Measurements from ENCODE around the gene KRT9. TPM values are rescaled to one million over a fixed set of nuclear protein-coding genes. Genes with fewer than 3 reads are reported as not detected.

Gene KRT9
- total RNA-seq, 2 donors from 2014 or later: not detected

GRCh38 chr17:41575336-41575735 lies 3.5 kb upstream of the KRT9 start:
- intact Hi-C loops (cut with DNase I): no loop called here
- no peak for DNase-seq
- no peak for ATAC-seq
- H3K4me3 ChIP-seq: no peak overlapping the region
- no peak overlapping the region for H3K27ac ChIP-seq
- peaks cover 5% of the 10 kb centered on the region for H3K4me1 ChIP-seq
- H3K27me3 ChIP-seq: no peaks in the 10 kb centered on the region
- TF ChIP-seq CTCF (IDR thresholded peaks at IDR 0.05) (no peak), POLR2A (IDR thresholded peaks at IDR 0.05) (no peak)
- H3K9me3 ChIP-seq: no peaks in the 10 kb centered on the region
- WGBS, 2 donors: 44 to 57% methylated on average over 3 of the region's 3 CpGs
- no peaks in the 10 kb centered on the region for H3K36me3 ChIP-seq (replicated peaks in 1 of 2; ENCODE audit: insufficient read depth in 1 of 2, low read depth in 2 of 2)

- intact Hi-C loops (cut with DNase I): no loop called here
- Histone ChIP-seq H3K4me1 (no peaks in the 10 kb centered on the region), H3K27me3 (no peaks in the 10 kb centered on the region), H3K9me3 (no peaks in the 10 kb centered on the region), H3K4me3 (no peak overlapping the region), H3K27ac (no peak overlapping the region), H3K36me3 (replicated peaks in 1 of 2; ENCODE audit: insufficient read depth in 1 of 2, low read depth in 2 of 2) (no peaks in the 10 kb centered on the region)
- ATAC-seq: no peak
- TF ChIP-seq POLR2A (IDR thresholded peaks at IDR 0.05) (no peak), CTCF (IDR thresholded peaks at IDR 0.05) (no peak)
- no peak for DNase-seq
- 78 to 80% methylated on average over 6 of the region's 6 CpGs for WGBS, 2 donors
Observed at GRCh38 chr17:41567317-41567716, 4.5 kb downstream of the KRT9 start.

GRCh38 chr17:41565338-41565737 lies 6.5 kb downstream of the KRT9 start:
- H3K36me3 ChIP-seq (replicated peaks in 1 of 2; ENCODE audit: insufficient read depth in 1 of 2, low read depth in 2 of 2): no peaks in the 10 kb centered on the region
- DNase-seq: no peak
- no peak overlapping the region for H3K4me3 ChIP-seq
- no peaks in the 10 kb centered on the region for H3K27me3 ChIP-seq
- ATAC-seq: no peak
- no peaks in the 10 kb centered on the region for H3K4me1 ChIP-seq
- intact Hi-C loops (cut with DNase I): no loop called here
- TF ChIP-seq CTCF (IDR thresholded peaks at IDR 0.05) (no peak), POLR2A (IDR thresholded peaks at IDR 0.05) (no peak)
- no peaks in the 10 kb centered on the region for H3K9me3 ChIP-seq
- H3K27ac ChIP-seq: no peak overlapping the region

GRCh38 chr17:41563607-41564170 lies 8.2 kb downstream of the KRT9 start:
- Histone ChIP-seq H3K27ac (no peak overlapping the region), H3K27me3 (no peaks in the 10 kb centered on the region), H3K9me3 (no peaks in the 10 kb centered on the region), H3K4me3 (no peak overlapping the region), H3K4me1 (no peaks in the 10 kb centered on the region), H3K36me3 (replicated peaks in 1 of 2; ENCODE audit: insufficient read depth in 1 of 2, low read depth in 2 of 2) (no peaks in the 10 kb centered on the region)
- TF ChIP-seq POLR2A (IDR thresholded peaks at IDR 0.05): no peak
- TF ChIP-seq CTCF (IDR thresholded peaks at IDR 0.05): no peak
- ATAC-seq (no peak), DNase-seq (no peak)
- intact Hi-C loops (cut with DNase I): no loop called here
- 42 to 51% methylated on average over 3 of the region's 3 CpGs for whole genome bisulfite sequencing, 2 donors

GRCh38 chr17:41561554-41561953 lies 10.3 kb downstream of the KRT9 start:
- Histone ChIP-seq H3K4me1 (no peaks in the 10 kb centered on the region), H3K36me3 (replicated peaks in 1 of 2; ENCODE audit: insufficient read depth in 1 of 2, low read depth in 2 of 2) (no peaks in the 10 kb centered on the region), H3K4me3 (no peak overlapping the region), H3K27ac (no peak overlapping the region), H3K9me3 (no peaks in the 10 kb centered on the region), H3K27me3 (no peaks in the 10 kb centered on the region)
- intact Hi-C loops (cut with DNase I): no loop called here
- 63 to 73% methylated on average over 6 of the region's 6 CpGs for WGBS, 2 donors
- TF ChIP-seq POLR2A (IDR thresholded peaks at IDR 0.05) (no peak), CTCF (IDR thresholded peaks at IDR 0.05) (no peak)
- ATAC-seq (no peak), DNase-seq (no peak)
